Stimulated activated CD8-positive, alpha-beta memory T cell treated with anti-CD3 and anti-CD28 coated beads, Interleukin-12 subunit alpha, Interleukin-12 subunit beta, amount 100 ng/mL, for 1 hour (primary cell): ENCODE results near the gene DUSP5.
"Not testable (repeated sequence)": the region's sequence is repeated elsewhere in the genome, so short reads cannot be mapped to it uniquely, and the experiment has no call there.

Source experiments
- DNase-seq: peaks from one replicate; pipeline ENCODE4 v3.0.0-alpha.2; 2020; ENCODE audit warnings: low read depth

DUSP5 gene, protein sequence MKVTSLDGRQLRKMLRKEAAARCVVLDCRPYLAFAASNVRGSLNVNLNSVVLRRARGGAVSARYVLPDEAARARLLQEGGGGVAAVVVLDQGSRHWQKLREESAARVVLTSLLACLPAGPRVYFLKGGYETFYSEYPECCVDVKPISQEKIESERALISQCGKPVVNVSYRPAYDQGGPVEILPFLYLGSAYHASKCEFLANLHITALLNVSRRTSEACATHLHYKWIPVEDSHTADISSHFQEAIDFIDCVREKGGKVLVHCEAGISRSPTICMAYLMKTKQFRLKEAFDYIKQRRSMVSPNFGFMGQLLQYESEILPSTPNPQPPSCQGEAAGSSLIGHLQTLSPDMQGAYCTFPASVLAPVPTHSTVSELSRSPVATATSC

GRCh38 chr10:110497438-110498086, at the start of gene DUSP5:
Gene DUSP5 (plus strand): TSS chr10:110497907. CDS start chr10:110498122, 215 bp downstream.
- peak; percentile 89 for DNase-seq

DNA sequence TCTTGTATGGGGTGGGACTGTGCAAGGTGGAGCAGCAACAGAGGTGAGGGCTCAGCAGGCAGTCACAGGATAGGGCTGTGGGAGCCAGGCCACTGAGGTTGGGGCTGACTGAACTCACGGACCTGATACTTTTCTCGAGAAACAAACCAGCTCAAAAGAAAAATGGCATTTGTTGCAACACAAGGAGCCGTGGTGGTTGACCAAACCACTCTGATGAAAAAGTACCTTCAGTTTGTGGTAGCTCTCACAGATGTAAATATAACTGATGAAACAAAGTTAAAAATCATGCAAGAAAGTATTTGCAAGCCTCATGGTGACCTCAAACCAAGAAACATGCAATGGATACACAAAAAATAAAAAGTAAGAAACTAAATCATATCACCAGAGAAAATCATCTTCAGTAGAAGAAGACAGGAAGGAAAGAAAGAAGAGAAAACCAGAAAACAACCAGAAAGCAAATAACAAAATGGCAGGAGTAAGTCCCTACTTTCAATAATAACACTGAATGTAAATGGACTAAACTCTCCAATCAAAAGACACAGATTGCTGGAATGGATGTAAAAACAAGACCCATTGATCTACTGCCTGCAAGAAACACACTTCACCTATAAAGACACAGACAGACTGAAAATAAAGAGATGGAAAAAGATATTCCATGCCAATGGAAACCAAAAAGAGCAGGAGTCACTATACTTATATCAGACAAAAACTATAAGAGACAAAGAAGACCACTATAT, 48.9 kb upstream of the DUSP5 start:
- no peak for DNase-seq

DNA sequence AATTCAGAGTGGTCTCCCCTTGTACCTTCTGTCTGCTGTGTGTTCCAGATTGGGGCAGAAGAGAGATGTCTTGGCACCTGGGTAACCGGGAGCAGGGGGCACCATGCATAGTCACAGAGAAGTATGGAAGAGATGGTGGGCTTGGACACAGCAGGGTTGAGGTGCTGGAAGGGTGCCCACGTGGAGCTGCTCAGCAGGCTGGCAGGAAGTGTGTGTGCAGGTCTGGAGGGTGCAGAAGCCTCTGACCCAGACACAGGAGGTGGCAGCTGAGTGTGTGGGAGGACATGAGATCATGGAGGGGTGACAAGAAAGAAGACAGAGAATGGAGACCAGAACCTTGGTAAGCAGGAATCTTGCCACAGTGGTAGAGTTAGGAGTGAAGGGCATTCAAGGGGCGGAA, 42.3 kb upstream of the DUSP5 start:
- DNase-seq: no peak

DNA sequence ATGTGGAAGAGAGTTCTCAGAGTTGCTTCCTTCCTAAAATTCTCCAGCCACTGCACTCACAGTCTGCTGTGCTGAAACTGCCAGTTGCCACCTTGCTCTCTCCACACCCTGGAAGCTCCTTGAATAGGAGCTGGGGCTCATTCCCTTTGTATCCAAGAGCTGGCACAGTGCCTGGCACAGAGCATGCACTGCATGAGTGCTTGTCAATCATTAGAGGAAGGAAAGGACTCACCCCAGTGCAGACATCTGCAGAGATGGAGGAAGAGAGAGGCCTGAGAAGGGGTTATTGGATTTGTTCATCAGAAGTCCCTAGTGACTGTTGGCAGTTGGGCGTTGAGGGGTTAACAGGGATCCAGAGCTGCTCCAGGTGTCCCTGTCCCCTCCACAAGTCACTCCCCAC, 41.7 kb upstream of the DUSP5 start:
- DNase-seq: no peak

DNA sequence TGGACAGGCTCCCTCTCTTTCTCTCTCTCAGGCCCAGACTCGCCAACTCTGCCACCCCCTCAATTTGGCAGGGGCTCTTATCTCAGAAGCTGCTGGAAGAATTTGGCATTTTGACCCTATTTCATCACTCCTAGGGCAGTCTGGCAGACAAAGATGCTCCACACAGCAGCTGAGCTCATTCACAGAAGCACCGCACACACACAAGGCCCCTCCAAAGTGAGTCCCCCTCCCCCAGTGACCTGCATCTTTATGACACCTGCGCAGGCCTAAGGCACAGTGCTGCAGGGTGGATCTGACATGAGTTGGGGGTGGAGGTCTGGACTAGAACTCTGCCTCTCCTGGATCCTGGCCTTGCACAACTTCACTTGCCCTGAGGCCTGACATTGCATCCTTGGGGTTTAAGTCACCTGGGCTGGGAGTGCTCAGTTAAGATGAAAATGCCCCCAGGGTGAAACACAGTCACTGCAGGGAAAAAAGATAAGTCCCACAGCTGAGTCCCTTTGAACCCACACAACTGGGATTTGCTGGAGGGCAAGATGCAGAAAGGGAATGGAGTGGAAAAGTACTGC, 41.1 kb upstream of the DUSP5 start:
- DNase-seq: no peak

DNA sequence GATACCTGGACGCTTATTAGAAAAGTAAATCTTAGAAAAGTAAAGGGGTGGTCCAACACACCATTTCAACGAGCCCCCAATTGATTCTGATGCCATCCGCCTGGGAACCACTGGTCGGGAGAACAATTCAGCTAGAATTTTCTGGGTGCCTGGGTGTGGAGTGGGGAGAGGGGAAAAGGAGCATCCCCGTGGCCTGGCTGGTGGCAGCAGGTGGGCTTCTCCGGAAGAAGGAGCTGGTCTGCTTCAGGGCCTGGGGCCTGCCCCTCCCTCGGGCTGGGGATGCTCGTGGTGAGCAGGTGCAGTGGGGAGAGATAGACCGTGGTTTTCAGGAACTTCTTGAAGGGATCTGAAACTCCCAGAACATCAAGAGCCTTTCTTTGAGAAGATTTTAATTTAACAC, 39.9 kb upstream of the DUSP5 start:
- DNase-seq: no peak

DNA sequence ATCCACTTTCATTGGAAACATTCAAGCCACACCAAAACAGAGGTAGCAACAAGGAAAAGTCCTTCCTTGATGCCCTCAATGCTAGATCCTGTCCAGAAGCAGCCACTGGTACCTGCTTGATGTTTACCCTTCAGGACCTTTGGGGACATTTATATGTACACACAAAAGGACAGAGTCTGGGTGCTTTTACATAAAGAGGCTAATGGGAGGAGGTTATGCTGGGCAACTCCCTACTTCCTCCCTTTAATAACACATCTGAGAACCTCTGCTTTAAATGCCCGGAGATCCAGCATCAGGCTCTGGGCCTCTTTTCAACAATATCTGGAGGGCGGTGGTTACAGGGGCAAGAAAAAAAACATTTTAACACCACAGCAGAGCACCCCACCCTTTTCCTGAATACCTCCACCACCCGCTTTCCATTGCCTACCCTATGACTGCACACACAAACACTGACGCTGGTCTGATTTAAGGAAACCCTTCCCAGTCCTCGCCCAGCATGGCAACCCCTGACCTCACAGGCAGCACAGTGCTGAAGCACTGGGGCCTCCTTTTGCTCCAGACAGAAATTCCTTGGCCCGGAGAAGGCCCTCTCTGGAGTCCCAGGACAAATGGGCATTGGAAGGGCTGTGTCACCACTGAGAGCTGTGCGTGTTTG, 39.3 kb upstream of the DUSP5 start:
- no peak for DNase-seq

GRCh38 chr10:110459600-110459999, 38.1 kb upstream of the DUSP5 start:
- no peak for DNase-seq

GRCh38 chr10:110460111-110460809, 37.4 kb upstream of the DUSP5 start:
- no peak for DNase-seq

DNA sequence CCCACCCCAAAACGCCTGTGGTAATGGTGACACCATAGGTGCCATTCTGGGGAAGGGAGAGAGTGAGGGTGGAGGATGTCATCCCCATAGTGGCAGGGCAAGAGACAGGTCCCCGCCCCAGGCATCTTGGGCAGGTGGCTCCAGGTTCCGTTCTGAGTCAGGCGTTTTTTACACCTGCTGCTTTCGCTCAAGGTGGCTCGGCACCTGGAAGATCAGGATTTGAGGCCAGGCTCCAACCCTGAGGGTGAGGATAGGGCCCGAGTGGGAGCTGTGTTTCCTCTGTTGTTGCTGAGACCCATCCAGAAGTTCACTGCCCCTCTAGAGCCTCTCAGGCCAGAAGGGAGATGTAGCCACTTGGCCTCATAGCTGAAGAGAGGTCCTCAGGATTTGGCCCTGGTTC, 36.6 kb upstream of the DUSP5 start:
- no peak for DNase-seq

- DNase-seq: no peak
Measured at GRCh38 chr10:110461530-110461929, 36.2 kb upstream of the DUSP5 start.

DNA sequence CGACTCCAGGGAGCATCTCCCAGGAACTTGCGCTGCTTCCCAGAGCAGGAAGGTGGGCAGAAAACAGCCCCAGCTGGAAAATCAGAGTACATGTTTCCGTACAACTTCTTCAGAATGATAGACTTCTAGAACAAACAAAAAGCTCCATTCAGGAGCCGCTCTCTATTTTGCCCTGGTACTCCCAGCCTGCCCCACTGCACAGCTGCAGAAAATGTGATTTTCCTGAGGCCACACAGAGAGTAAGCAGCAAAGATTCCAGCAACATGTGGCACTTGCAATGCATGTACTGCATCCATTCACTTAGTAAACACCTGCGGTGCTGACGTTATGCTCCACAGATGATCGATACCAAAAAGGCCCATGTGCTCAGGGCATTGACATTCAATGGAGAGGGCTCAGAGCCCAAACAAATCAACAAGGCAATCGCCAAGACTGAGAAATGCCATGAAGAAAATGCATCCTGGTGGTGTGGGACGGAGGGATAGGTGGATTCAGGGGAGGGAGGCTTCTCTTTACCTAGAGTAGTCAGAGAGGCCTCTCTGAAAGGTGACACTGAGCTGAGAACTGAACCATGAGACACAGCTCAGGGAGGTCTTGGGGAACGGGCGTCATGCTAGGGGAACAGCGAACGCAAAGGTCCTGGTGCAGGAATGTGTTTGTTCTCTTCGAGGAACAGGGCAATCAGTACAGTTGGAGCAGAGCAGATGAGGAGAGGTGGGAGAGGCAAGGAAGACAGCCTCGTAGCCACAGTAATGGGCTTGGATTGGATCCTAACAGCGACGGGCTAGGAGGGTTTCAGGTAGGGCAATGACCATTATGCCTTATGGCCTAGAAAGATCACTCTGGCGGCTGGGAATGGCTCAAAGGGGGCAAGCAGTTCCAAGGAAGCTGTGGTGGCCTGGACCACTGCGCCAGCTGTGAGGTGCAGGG, 35.3 kb upstream of the DUSP5 start:
- DNase-seq: no peak

GRCh38 chr10:110468258-110468657, 29.4 kb upstream of the DUSP5 start:
- DNase-seq: not testable (repeated sequence)

DNA sequence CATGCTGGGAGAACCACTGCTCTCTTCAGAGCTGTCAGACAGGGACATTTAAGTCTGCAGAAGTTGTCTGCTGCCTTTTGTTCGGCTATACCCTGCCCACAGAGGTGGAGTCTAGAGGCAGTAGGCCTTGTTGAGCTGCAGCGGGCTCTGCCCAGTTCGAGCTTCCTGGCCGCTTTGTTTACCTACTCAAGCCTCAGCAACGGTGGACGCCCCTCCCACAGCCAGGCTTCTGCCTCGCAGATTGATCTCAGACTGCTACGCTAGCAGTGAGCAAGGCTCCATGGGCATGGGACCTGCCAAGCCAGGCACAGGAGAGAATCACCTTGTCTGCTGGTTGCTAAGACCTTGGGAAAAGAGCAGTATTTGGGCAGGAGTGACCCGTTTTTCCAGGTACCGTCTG, 27.2 kb upstream of the DUSP5 start:
- not testable (repeated sequence) for DNase-seq

- DNase-seq: no peak
Measured at GRCh38 chr10:110471566-110472139, 26.1 kb upstream of the DUSP5 start.

- DNase-seq: no peak
Measured at GRCh38 chr10:110474017-110474416, 23.7 kb upstream of the DUSP5 start.

DNA sequence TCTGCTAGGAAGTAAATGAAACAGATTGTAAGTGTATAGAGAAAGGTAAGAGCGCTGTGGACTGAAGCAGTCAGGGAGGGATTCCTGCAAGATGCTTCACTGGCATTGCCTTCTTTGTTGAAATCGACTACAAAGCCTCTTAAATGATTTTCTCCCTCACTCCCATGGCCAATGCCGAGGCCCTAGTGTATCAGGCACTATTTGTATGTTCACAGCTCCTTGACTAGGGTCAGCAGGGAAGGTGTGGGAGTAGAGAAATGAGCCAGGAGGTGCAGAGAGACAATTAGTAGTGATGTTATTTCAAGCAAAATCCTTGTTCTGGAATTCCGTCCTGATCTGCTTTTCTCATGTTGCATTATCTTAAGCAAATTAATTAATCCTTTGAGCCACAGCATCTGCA, 22.9 kb upstream of the DUSP5 start:
- no peak for DNase-seq

- DNase-seq: no peak
Measured at GRCh38 chr10:110475722-110476515, 21.8 kb upstream of the DUSP5 start.

DNA sequence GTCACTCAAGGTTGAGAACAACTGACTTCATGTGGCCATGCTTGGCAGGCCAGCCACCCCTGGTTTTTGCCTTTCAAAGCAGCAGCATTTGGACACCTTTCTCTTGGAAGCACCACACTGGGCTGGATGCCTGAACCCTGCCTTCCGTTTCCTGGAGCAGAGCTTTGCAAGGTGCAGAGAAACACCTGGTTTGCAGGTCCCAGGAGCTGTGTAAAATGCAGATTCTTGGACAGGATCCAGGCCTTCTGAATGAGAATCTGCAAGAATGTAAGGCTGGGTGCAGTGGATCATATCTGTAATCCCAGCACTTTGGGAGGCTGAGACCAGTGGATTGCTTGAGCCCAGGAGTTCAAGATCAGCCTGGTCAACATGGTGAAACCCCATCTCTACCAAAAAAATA, 18.0 kb upstream of the DUSP5 start:
- DNase-seq: no peak
